CD4-positive, alpha-beta T cell treated with Interleukin-21 for 1 hour (primary cell): ENCODE results near the gene ANKS1B.

Source experiments
- DNase-seq: peaks from one replicate; pipeline ENCODE4 v3.0.0-alpha.2; 2020

Gene ANKS1B

DNA sequence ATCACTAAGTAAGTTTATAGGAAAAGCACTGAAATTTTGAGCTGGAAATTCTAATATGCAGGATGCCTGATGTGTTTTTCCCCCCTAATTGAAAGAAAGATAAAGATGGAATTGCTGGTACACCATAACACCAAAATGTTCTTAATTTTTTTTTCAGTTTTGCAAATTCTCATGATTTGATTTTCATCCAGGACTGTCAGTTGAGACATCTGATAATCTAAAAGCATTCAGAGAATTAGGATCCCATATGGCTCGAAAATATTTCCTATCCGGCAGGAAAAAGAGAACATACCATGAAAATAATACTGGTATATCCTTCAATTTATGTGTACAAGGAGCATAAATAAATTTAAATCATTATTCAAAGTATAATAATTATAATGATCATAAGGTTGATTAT lies 887.6 kb downstream of the ANKS1B start:
- no peak for DNase-seq

DNA sequence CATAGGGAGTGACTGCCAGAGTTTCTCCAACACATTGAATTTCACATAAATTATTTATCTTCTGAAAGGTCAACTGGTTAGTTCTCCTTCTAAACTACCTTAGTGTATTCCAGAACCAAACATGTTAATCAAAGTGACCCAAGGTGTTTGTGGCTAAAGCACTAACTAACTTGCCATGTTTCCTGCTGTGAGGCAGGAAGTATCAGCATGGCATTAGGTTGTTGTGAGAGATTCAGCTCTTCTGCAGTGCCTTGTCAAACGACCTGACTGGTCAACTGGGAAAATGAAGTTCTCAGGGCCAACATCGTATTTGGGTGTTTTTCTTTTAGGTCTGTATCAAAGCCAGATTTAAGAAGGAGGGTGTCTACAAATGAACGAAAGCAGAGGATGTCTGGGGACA lies 891.6 kb downstream of the ANKS1B start:
- no peak for DNase-seq

DNA sequence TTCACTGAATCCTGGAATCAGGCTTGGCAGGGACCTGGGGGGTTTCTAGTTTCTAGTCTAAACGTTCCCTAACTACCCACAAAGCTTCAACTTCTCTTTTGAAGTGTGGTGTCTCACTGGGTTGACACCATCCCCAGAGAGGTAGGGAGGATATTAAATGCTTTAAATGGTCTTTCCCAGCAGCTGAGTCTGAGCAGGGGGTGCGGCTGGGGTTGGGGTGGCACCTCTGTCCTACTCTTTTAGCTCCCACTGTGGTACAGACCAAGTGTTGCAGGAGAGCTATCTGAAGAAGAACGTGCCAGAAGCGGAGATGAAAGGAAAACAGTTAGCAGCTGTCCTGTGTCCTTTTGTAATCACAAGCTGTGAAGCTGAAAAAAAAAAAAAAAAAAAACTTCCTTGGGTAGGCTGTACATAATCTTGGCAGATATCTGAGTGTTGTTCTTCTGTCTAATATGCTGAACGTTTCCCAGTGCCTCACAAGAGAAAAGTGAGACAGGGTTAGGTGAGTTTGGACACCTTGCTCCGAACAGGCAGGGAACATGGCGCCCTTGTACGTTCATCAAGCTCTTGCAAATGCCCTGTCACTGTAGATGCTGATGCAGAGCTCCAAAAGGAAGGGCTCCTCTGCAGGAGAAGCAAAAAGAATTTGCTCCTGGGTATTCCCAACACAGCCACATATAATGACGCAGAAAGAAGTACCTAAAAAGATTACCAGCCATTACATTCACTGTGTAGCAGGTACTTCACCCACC lies 892.5 kb downstream of the ANKS1B start:
- DNase-seq: no peak

DNA sequence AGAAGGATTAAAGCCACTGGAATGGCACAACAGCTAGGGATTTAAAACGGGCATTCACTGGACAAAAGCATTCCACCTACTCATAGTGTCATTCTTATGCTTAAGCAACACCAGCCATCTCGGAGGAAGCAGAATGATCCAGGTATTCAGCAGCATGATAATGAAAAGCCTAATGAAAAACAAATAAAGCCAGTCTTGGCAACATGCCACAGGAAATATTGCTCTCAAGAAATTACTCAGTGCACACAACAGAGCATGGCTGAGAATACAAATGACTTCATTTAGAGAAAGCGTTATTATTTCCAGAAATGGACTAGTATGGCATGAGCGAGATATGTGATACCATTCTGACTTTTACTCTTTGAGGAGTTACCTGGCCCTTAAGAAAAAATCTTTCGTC lies 897.5 kb downstream of the ANKS1B start:
- no peak for DNase-seq

DNA sequence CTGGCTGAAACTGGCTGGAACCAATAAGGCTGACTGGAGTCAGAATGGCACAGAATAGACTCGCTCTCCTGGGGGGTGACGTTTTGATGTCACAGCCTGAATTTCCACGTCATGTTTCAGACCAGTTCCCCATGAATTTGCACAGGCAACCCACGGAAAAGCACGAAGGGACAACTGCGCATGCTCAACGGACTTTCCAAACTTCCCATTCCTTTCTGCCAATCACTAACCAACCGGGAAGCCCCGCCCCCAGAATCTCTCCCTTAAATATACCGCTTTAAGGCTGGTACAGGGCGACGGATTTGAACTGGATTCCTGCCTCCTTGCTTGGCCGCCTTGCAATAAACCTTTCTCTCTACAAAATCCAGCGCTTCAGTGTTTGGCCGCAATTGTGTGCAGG lies 904.9 kb downstream of the ANKS1B start:
- DNase-seq: no peak

DNA sequence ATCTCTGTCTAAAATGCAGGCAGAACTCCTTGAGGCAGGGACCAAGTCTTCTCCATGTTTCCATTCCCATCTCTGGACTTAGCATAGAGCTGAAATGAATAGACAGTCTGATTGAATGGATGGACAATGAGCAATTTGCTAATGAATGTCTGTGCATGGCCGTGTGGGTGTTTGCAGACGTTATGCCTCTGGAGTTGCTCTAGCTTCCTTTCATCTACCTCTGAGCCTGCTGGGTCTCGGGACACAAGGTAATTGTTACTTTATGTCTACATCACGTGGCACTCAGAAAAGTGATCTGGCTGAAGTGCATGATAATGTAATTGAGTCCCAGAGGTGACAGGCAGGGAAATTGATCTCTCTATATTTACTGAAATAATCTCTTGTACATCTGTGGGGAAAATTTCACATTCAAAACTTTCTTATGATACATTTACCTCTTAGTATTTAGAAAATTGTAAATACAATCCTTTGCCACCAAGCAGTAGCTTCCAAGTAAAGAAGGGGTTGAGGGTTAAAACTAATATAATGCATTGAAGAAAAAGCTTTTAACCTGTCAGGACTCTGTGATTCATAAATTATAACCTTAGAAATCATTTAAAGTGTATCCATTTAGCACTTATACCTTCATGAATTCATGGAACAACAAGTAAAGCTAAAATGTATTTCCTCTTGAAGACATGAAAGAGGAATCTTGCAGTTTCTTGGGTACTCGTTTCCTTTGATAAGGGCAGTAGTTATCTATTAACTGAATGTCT lies 915.6 kb downstream of the ANKS1B start:
- no peak for DNase-seq

DNA sequence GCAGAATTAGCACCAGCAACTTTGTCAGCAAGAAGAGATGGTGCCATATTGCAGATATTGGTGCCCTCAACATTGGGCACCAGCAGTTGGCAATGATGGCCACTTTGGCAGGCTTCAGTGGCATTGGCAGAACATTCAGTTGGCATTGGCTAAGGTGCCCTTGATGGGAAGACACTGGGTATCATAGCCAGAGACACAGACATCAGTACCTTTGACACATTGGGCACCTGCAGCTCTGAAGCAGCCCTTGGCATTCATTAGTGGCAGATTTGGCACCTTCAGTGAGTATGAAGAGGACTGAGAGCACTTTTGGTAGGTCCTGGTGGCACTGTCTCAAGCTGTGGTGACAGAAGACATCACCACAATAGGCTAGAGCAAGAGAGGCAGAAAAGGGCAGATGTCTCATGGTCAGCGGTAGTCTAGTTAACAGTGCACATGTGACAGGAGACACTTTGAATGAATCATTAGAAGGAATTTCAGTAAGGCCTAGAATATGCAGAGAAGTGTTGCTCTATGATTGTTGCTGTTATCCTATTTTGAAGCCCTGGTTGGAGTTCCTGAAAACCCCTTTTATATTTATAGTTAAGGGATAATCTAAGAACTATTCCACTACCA lies 917.5 kb downstream of the ANKS1B start:
- DNase-seq: no peak

DNA sequence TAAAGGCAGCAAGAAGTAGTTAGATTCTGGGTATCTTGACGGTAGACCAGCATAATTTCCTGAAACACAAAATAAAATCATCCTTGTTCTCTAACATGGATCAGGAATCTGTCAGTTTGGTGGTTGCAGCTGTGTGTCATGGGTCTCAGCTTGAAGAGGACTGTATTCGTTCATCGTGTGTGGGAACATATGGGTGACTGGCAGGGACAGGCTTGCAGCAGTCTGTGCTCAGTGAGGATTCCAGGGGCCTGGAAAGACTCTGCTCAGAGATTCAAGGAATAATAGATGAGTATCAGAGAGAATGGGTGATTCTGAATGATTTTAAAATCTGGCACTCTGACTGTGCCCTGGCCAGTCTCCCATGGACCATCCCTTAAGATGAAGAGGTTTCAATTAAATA lies 918.0 kb downstream of the ANKS1B start:
- DNase-seq: no peak

DNA sequence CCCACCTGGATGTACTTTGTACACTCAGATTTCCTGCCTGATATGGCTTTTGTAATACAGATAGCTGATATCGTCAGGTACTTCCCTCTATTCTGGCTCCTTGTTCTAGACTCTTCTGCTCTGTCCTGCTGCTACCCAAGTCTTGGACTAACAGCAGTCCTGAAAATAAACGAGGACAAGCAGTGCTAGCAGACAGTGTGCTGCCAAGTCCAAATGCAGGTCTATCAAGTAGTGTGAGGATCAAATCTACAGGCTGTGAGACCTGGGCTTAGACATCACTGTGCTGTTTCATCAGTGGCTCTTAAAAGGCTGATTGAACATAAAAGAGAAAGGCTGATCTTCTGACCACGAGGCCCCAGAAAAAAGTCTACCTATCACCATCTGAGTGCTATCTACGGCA lies 921.6 kb downstream of the ANKS1B start:
- DNase-seq: no peak

DNA sequence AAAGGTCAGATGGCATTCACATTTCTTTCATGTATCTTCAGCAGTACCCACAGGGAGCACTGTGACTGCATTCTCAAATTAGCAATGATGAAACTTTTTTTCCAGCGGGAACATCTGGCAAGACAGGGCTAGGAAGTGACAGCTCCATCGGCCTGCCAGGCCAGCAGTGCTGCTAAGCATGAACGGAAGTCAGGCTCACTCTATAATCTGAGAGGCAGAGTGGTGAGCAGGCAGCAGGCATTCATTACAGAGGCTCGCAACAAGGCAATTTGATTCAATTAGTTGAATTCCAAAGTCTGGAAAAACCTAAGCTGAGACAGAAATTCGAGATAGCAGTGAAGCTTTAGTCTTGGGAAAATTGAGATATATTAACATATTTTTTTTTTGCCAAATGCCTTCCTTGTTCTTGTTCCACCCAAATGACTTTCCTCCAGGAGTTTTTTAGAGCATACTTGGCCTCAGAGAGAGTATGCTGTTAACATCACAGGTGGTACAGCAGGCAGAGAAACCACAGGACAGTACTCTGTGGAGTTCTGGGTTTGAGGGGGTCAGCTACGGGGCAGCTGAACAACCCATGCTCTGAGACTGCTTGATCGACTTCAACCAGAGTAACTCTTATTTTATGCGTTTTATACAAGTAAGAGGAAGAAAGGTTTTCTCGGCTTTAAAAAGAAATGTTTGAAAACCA lies 924.8 kb downstream of the ANKS1B start:
- DNase-seq: no peak

DNA sequence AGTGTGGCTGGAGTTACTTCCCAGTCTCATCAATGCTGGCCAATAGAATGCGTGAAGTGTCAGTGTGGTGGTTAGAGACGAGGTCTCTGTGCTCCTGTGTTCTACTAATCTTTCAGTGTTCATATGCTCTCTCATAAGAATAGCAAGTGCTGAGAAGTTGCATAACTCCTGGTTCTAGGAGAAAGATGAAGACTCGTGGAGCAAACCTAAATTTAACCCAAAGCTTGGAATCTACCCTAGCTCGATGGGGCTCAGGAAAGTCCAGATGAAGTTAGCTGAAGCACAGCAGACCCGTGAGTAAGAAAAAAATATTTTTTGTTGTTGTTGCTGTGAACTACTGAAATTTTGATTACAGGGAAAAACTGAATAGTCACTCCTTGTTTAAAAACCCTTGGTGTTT lies 927.1 kb downstream of the ANKS1B start:
- DNase-seq: no peak

DNA sequence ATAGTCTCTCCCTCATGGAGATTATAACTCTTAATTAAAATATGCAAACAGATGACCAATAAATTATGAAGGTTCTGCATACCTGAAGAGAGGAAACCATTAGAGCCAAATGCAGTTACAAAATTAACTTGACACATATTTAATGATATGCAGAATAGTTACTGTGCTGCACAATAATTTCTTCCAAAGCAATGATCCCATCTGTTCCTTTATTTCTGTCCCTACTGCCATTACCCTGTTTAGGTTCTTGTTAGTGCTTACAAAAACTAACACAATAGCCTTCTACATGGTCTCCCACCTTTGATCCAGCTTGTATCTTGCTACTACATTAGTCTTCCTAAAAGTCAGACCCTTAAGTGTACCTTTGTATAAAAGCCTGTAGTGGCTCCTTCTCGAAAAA lies 928.5 kb downstream of the ANKS1B start:
- no peak for DNase-seq

DNA sequence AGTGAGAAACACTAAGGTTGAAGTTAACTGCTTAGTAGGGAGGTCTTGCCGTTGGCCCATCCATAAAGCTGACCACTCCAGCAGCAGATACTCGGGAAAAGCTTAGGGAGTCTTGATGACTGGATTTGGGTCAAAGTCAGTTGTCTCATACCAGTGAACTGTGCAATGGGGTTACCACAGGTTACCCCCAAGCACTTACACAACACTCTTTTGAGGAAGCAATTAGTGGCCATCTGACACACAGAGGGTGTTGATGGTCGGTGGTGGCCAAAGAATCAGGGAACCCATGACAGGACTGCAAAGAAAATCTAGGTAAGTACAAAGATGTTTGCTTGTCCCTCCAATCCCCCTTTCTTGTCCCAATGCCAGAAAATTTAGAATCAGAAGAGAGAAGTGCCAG lies 929.4 kb downstream of the ANKS1B start:
- no peak for DNase-seq

DNA sequence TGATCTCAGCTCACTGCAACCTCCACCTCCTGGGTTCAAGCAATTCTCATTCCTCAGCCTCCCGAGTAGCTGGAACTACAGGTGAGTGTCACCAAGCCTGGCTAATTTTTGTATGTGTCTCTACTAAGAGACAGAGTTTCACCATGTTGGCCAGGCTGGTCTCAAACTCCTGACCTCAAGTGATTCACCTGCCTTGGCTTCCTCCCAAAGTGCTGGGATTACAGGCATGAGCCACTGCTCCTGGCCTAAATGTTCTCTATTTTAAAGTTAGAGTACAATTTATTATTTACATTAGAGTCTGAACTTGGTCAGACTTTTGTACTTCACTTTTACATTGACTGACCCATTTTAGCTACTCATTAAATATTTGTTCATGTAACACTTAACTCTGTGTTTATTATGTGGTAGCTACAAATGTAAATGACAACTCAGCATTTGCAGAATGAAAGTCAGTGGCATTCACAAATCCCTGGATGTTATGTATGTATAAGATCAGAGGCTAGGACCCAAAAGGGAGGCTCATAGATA lies 930.1 kb downstream of the ANKS1B start:
- DNase-seq: no peak

DNA sequence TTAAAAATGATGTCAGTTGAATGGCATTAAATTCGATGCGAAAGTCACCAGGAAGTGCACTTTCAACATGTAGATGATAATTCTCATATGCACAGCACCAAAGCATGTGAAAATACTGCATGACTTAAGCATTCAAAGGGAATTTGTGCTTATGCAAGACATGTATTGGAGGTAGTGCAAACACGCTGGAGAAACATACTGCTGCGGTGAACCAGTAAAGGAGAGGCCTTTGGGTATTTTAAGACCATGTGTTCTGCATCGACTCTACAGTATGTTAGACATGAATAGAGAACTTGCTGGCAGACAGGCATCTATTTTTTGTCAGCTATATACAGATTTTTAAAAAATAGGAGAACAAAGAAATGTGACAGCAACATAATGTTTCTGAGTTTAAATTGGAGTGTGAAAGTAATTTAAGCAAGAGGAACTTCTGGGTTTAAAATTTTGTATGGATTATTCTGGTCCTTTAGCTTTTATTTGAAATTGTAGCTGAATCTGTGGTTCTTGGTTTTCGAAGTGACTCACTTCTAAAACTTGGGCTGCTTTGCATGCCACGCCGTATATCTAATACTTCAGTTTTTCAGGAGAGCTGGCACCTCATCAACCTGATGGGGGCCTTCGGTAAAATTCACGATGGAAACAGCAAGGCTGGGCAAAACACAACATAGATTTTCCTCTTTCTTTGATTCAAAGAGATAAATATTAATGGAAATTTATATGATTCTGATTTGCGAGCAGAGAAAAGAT lies 930.9 kb downstream of the ANKS1B start:
- no peak for DNase-seq

DNA sequence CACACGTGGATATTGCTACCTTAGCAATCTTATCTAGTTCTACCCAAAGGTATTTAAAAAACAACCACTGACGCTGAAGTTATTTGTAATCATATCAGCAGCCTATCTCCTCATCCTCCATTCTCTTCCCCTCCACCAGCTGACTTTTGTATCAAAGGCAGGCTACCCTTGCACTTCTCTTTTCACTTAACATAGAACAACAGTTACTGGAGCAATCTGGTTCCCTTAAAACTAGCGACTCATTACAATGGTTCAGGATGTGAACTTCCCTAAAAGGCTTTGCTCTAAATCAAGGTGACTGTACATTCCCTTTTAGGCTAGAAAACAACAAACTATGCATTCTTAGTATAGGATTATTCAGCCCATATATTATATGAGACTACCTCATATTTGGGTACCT lies 935.0 kb downstream of the ANKS1B start:
- no peak for DNase-seq

DNA sequence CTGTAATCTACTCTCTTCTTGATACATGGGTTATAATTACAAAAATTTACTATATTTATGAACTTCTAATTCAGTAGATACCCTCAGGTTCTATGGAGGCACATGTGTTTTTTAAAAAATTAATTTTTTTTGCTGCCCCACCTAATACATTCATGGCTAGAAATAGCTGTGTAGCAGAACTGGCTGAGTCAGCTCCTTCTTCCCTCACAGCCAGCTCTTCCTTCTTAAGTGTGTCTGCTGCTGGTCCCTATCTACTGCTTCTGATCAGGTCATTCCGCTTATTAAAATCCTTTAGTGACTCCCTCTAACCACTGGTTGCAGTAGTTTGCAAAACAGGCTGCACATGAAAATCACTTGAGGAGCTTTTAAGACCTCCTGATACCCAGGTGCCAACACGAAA lies 939.6 kb downstream of the ANKS1B start:
- no peak for DNase-seq

DNA sequence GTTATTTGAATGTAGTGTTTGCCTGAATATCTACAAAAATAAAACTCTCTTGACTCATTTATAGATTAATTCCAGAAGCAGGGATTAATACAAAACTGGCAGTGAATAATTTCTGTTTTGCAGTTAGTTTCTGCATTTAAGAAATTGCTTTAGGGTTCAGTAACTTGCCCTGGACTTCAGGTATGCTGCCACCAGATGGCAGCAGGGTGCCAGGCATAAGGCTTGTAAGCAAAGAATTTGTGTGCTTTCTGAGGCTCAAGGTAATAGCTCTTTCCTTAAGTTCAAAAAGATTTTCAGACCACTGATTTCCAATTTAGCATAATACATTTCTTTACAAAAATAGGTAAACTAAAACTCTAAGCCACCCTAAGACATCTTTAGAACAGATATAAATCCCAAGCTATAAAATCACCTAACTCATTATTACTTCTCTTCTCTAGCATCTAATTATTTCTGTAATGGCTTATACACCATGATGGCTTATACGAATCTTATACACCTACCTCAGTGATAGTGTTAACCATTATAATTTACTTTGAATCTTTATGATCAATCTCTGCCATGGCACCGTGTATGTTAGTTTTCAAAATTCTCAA lies 941.3 kb downstream of the ANKS1B start:
- peak; percentile 28 for DNase-seq

DNA sequence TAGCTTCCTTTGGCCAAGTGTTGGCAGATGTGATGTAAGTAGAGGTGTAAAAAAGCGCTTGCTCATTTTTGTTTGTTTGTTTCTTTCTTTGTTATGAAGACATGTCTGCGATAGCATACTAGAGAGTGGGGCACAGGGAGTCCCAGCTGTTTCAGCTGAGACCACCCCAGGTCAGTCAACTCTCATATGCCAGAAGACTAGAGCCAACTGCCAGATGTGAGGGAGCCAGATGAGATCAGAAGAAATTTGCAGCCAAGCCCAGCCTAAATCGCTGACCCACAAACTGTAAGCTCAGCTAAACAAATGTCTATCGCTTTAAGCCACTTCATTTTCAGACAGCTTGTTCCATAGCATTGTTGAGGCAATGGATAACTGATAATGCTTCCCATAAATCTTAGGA lies 942.5 kb downstream of the ANKS1B start:
- DNase-seq: no peak

DNA sequence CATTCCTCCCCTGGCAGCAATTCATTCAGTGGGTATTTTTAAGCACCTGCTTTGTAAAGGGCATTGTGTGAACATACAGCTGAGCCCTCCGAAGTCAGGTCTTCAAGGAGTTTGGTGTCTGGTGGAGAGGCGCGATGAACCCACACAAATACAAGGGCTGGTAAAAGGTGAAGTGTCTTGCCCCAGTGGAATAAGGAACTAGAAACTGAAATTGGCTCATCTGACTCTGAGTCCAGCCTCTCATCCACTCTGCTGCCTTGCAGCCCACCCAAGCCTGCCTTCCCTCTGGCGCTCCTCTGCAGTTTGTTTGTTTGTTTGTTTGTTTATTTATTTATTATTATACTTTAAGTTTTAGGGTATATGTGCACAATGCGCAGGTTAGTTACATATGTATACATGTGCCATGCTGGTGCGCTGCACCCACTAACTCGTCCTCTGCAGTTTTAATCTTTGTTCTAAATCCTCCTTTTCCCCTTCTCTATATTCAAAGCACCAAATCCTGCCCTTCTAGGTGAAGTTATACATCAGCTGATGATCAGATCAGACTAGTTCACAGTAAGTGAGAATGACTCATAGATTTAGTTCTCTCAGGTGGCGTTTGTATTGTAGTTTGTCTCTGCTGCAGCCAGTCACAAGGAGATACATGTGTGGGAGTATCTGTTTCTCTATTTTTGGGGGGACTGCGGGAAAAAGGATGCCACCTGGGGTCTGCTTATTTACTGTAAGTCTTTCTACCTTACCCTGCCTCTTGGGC lies 945.2 kb downstream of the ANKS1B start:
- DNase-seq: no peak

DNA sequence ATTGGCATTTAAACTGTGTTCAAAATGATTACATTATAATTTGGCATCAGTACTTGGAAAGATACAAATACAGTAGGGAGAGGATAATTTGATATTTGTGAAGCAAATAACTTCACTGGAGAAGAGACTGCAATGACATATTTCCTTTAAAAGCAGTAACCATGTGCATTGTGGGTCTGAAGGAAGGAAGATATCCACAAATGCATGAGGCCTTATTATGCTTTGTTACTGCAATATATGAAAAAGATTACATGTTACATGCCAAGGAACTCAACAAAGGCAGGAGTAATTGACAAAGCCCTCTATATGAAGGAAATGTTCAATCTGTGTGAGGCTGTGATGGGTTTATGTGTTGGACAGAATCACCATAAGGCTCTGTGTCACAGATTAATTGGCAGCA lies 948.2 kb downstream of the ANKS1B start:
- no peak for DNase-seq
